ENCODE data around the gene OPRM1. TPM values are rescaled to one million over a fixed set of nuclear protein-coding genes. Genes with fewer than 3 reads are reported as not detected.

OPRM1 gene
- total RNA-seq, 1 experiment from 2014 or later, result not detected

GRCh38 chr6:154030646-154031045 lies 8.4 kb upstream of the OPRM1 start:
- ChIA-PET RAD21 (ENCODE audit: low non-redundant PET in 1 of 2, low total read pairs in 2 of 2, uncharacterized antibody in 2 of 2, unreplicated experiment in 2 of 2) (no interaction called here), POLR2A (no interaction called here), CTCF (no interaction called here)
- H3K27ac ChIP-seq (ENCODE audit: low read depth, low read length), result no peak overlapping the region
- DNase-seq (ENCODE audit: low read depth, low spot score) (no peak), ATAC-seq (no peak)
- H3K79me2 ChIP-seq (ENCODE audit: insufficient read depth, low read length), result no peaks in the 10 kb centered on the region
- no peaks in the 10 kb centered on the region for H3K9me3 ChIP-seq (ENCODE audit: control insufficient read depth in 1 of 2, insufficient read depth in 1 of 2, low read depth in 1 of 2, low read length in 2 of 2)
- H3K4me2 ChIP-seq (ENCODE audit: low read length), result no peak overlapping the region
- no peaks in the 10 kb centered on the region for H3K27me3 ChIP-seq (ENCODE audit: insufficient read depth, low read length)
- H3K4me3 ChIP-seq (replicated peaks in 1 of 2; ENCODE audit: low read depth in 1 of 2, low read length in 2 of 2), result no peak overlapping the region
- intact Hi-C loops (cut with micrococcal nuclease), result no loop called here
- TF ChIP-seq CBX3 (IDR thresholded peaks at IDR 0.05; ENCODE audit: low read depth), result no peak
- no peak for TF ChIP-seq SIN3A (IDR thresholded peaks at IDR 0.05; ENCODE audit: low read depth)
- TF ChIP-seq ZNF274 (IDR thresholded peaks at IDR 0.05; ENCODE audit: low read depth, low read length), result no peak
- TF ChIP-seq JUND (IDR thresholded peaks at IDR 0.05), result no peak
- no peak for TF ChIP-seq YY1 (IDR thresholded peaks at IDR 0.05; ENCODE audit: extremely low read depth, insufficient replicate concordance, low read depth, low read length)
- no peak for TF ChIP-seq MAX (IDR thresholded peaks at IDR 0.05)
- no peak for TF ChIP-seq POLR2A (IDR thresholded peaks at IDR 0.05; ENCODE audit: borderline replicate concordance, extremely low read depth, insufficient read depth, insufficient read length)
- no peak for TF ChIP-seq ATF3 (IDR thresholded peaks at IDR 0.05)
- TF ChIP-seq, protein P1, sequence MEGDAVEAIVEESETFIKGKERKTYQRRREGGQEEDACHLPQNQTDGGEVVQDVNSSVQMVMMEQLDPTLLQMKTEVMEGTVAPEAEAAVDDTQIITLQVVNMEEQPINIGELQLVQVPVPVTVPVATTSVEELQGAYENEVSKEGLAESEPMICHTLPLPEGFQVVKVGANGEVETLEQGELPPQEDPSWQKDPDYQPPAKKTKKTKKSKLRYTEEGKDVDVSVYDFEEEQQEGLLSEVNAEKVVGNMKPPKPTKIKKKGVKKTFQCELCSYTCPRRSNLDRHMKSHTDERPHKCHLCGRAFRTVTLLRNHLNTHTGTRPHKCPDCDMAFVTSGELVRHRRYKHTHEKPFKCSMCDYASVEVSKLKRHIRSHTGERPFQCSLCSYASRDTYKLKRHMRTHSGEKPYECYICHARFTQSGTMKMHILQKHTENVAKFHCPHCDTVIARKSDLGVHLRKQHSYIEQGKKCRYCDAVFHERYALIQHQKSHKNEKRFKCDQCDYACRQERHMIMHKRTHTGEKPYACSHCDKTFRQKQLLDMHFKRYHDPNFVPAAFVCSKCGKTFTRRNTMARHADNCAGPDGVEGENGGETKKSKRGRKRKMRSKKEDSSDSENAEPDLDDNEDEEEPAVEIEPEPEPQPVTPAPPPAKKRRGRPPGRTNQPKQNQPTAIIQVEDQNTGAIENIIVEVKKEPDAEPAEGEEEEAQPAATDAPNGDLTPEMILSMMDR (IDR thresholded peaks at IDR 0.05 in 2 of 3, conservative IDR thresholded peaks at IDR 0.05 in 1 of 3; ENCODE audit: borderline replicate concordance in 1 of 3, insufficient read depth in 1 of 3, low read depth in 2 of 3, low read length in 2 of 3), result no peak
- TF ChIP-seq EZH2 (IDR thresholded peaks at IDR 0.05), result no peak
- no peak for TF ChIP-seq POLR2AphosphoS5 (IDR thresholded peaks at IDR 0.05; ENCODE audit: low read depth, low read length)
- no peak for TF ChIP-seq CEBPB (IDR thresholded peaks at IDR 0.05; ENCODE audit: low read depth)
- TF ChIP-seq EGR1 (IDR thresholded peaks at IDR 0.05; ENCODE audit: low read depth), result no peak
- no peak for TF ChIP-seq SP1 (IDR thresholded peaks at IDR 0.05; ENCODE audit: low read depth)
- no peak for TF ChIP-seq REST (IDR thresholded peaks at IDR 0.05; ENCODE audit: low read depth)
- TF ChIP-seq SRF (IDR thresholded peaks at IDR 0.05; ENCODE audit: low read depth), result no peak
- no peak for TF ChIP-seq ELF1 (IDR thresholded peaks at IDR 0.05; ENCODE audit: borderline replicate concordance, low read depth)
- TF ChIP-seq RAD21 (IDR thresholded peaks at IDR 0.05; ENCODE audit: low read depth), result no peak
- TF ChIP-seq, protein P2, sequence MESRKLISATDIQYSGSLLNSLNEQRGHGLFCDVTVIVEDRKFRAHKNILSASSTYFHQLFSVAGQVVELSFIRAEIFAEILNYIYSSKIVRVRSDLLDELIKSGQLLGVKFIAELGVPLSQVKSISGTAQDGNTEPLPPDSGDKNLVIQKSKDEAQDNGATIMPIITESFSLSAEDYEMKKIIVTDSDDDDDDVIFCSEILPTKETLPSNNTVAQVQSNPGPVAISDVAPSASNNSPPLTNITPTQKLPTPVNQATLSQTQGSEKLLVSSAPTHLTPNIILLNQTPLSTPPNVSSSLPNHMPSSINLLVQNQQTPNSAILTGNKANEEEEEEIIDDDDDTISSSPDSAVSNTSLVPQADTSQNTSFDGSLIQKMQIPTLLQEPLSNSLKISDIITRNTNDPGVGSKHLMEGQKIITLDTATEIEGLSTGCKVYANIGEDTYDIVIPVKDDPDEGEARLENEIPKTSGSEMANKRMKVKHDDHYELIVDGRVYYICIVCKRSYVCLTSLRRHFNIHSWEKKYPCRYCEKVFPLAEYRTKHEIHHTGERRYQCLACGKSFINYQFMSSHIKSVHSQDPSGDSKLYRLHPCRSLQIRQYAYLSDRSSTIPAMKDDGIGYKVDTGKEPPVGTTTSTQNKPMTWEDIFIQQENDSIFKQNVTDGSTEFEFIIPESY (IDR thresholded peaks at IDR 0.05; ENCODE audit: extremely low read depth, insufficient replicate concordance, low read length), result no peak
- no TSS peak for BruUV-seq (replicated peaks)
- no peak overlapping the region for H3K9ac ChIP-seq (ENCODE audit: low read length)
- no peaks in the 10 kb centered on the region for H3K9me2 ChIP-seq (ENCODE audit: insufficient read depth)
- H3K36me3 ChIP-seq (ENCODE audit: control insufficient read depth in 1 of 2, insufficient read depth in 2 of 2, low read length in 2 of 2), result no peaks in the 10 kb centered on the region
- no peaks in the 10 kb centered on the region for H3K4me1 ChIP-seq (ENCODE audit: control insufficient read depth in 1 of 2, insufficient read depth in 2 of 2, low read length in 2 of 2)
- no peaks in the 10 kb centered on the region for H4K20me1 ChIP-seq (ENCODE audit: insufficient read depth)
- H2AFZ ChIP-seq (ENCODE audit: low read depth, low read length, poor library complexity, severe bottlenecking), result no peak overlapping the region
